ENCODE data around the gene SCUBE1. TPM values are rescaled to one million over a fixed set of nuclear protein-coding genes. Genes with fewer than 3 reads are reported as not detected.

Gene SCUBE1
- polyA plus RNA-seq, 1 of the 3 experiments (the other 2 are of a cell fraction), result 0.56 TPM

DNA sequence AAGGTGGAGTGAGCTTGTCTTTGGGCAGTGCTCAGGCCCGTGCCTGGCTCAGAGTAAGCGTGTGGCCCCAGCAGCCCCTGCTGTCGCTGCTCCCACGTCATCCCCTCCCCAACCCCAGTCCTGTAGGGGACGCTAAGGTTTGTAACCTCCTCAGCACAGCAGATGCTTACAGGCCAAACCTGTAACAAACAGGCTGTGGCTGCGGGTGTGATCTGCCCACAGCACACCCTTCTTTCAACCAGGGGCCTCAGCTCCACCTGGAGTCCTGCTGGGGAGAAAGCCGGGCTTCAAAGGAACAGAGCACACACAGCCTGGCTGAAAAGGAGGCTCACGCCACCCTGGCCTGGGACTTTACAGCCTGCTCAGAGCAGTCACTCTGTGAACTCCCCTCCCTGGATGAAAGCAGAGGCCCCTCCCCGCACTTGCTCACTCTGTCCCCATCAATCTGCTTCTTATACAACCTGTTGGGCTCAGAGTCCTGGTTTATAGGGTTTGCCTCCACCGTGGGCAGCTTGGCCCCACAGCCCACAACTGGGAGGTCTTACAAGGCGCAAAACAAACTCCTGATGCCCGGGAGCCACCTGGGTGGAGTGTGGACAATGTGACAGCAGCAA lies 54.3 kb downstream of the SCUBE1 start:
- H3K4me2 ChIP-seq, result no peak overlapping the region

DNA sequence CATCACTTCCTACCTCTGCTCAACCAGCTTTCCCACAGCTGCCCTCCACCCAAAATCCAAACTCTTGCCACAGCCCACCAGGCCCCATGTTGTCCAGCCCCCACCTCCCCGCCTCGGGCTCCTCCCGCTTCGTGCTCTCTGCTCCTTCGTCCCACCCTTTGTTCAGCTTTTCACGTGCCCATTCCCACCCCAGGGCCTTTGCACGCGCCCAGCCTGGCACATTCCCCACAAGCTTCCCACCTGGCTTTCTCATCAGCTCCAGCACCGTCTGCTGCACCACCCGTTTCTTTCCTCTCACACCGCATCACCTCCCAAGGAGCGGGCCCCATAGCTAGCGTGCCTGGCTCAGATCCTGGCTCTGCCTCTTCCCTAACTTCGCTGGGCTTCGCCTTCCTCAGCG lies 54.8 kb downstream of the SCUBE1 start:
- WGBS (ENCODE audit: low lambda C conversion rate), result 90% methylated on average over 14 of the region's 16 CpGs
- no peaks in the 10 kb centered on the region for H4K20me1 ChIP-seq (ENCODE audit: insufficient read depth)
- no peak overlapping the region for H3K4me3 ChIP-seq (ENCODE audit: low read depth in 2 of 2, low read length in 1 of 2)
- no peaks in the 10 kb centered on the region for H3K9me3 ChIP-seq
- H3K79me2 ChIP-seq (ENCODE audit: insufficient read depth), result no peaks in the 10 kb centered on the region
- peaks cover 0 to 83% of the 10 kb centered on the region in 2 experiments; a peak in 1 of 4 replicates for H3K4me1 ChIP-seq (ENCODE audit: control insufficient read depth in 1 of 2, insufficient read depth in 2 of 2, low read depth in 1 of 2, low read length in 1 of 2)
- no peaks in the 10 kb centered on the region for H3K9me2 ChIP-seq
- POLR2A ChIA-PET, result interaction anchor here (2.9 kb wide), 1 partner anchor 20 kb away, joined by 9 read pairs; no protein-coding TSS in a partner anchor
- DNase-seq, result no peak
- peak overlapping the region in 1 of 2 experiments; percentile 95; a peak in 2 of 4 replicates for H3K27ac ChIP-seq (ENCODE audit: low read depth in 2 of 2, low read length in 1 of 2)
- H3K36me3 ChIP-seq (replicated peaks in 1 of 2; ENCODE audit: control insufficient read depth in 1 of 2, insufficient read depth in 2 of 2, low read length in 1 of 2), result no peaks in the 10 kb centered on the region
- no peak overlapping the region for H3K4me2 ChIP-seq
- no peak overlapping the region for H3K9ac ChIP-seq
- no peaks in the 10 kb centered on the region for H3F3A ChIP-seq (replicated peaks; ENCODE audit: insufficient read depth)
- TF ChIP-seq SIN3A (IDR thresholded peaks at IDR 0.05; ENCODE audit: borderline replicate concordance, low read depth, low read length) (no peak), CHD2 (IDR thresholded peaks at IDR 0.05; ENCODE audit: low read length, partially characterized antibody) (no peak), GATA2 (CRISPR knock-in tag; IDR thresholded peaks at IDR 0.05) (no peak), NRF1 (IDR thresholded peaks at IDR 0.05; ENCODE audit: low read depth, low read length) (no peak), TAF1 (IDR thresholded peaks at IDR 0.05; ENCODE audit: borderline replicate concordance, low read depth, low read length) (no peak), EZH2phosphoT487 (IDR thresholded peaks at IDR 0.05; ENCODE audit: borderline replicate concordance, low read depth) (no peak), RAD21 (IDR thresholded peaks at IDR 0.05; ENCODE audit: low read length) (no peak), TEAD4 (IDR thresholded peaks at IDR 0.05; ENCODE audit: borderline replicate concordance, insufficient read depth) (no peak)
- TF ChIP-seq, protein P1, sequence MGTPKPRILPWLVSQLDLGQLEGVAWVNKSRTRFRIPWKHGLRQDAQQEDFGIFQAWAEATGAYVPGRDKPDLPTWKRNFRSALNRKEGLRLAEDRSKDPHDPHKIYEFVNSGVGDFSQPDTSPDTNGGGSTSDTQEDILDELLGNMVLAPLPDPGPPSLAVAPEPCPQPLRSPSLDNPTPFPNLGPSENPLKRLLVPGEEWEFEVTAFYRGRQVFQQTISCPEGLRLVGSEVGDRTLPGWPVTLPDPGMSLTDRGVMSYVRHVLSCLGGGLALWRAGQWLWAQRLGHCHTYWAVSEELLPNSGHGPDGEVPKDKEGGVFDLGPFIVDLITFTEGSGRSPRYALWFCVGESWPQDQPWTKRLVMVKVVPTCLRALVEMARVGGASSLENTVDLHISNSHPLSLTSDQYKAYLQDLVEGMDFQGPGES (IDR thresholded peaks at IDR 0.05; ENCODE audit: low read depth, low read length), result no peak
- TF ChIP-seq, protein P2, sequence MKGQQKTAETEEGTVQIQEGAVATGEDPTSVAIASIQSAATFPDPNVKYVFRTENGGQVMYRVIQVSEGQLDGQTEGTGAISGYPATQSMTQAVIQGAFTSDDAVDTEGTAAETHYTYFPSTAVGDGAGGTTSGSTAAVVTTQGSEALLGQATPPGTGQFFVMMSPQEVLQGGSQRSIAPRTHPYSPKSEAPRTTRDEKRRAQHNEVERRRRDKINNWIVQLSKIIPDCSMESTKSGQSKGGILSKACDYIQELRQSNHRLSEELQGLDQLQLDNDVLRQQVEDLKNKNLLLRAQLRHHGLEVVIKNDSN (IDR thresholded peaks at IDR 0.05; ENCODE audit: borderline replicate concordance, low read depth), result no peak
- TF ChIP-seq, protein P3, sequence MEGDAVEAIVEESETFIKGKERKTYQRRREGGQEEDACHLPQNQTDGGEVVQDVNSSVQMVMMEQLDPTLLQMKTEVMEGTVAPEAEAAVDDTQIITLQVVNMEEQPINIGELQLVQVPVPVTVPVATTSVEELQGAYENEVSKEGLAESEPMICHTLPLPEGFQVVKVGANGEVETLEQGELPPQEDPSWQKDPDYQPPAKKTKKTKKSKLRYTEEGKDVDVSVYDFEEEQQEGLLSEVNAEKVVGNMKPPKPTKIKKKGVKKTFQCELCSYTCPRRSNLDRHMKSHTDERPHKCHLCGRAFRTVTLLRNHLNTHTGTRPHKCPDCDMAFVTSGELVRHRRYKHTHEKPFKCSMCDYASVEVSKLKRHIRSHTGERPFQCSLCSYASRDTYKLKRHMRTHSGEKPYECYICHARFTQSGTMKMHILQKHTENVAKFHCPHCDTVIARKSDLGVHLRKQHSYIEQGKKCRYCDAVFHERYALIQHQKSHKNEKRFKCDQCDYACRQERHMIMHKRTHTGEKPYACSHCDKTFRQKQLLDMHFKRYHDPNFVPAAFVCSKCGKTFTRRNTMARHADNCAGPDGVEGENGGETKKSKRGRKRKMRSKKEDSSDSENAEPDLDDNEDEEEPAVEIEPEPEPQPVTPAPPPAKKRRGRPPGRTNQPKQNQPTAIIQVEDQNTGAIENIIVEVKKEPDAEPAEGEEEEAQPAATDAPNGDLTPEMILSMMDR (IDR thresholded peaks at IDR 0.05), result no peak
- no peaks in the 10 kb centered on the region for H3K27me3 ChIP-seq (ENCODE audit: insufficient read depth)
- CTCF ChIA-PET, result interaction anchor here (0.6 to 5.4 kb wide), 6 partner anchors 9 to 58 kb away, joined by 3 to 28 read pairs (median 6); no protein-coding TSS in a partner anchor
- H2AFZ ChIP-seq (ENCODE audit: low read depth), result no peak overlapping the region

More for the DNA sequence above, 54.3 kb downstream of the SCUBE1 start:
- no peak overlapping the region for H3K9ac ChIP-seq
- ChIA-PET CTCF (interaction anchor here (0.6 to 5.4 kb wide), 4 partner anchors 9 to 57 kb away, joined by 3 to 28 read pairs (median 15); no protein-coding TSS in a partner anchor), POLR2A (interaction anchor here (2.9 kb wide), 1 partner anchor 21 kb away, joined by 9 read pairs; no protein-coding TSS in a partner anchor)
- H4K20me1 ChIP-seq (ENCODE audit: insufficient read depth), result no peaks in the 10 kb centered on the region
- no peak for TF ChIP-seq RFX5 (IDR thresholded peaks at IDR 0.05; ENCODE audit: low read length)
- TF ChIP-seq SIN3A (IDR thresholded peaks at IDR 0.05; ENCODE audit: borderline replicate concordance, low read depth, low read length), result no peak
- no peak overlapping the region for H2AFZ ChIP-seq (ENCODE audit: low read depth)
- H3K9me2 ChIP-seq, result no peaks in the 10 kb centered on the region
- no peaks in the 10 kb centered on the region for H3K9me3 ChIP-seq
- no peak for DNase-seq
- no peaks in the 10 kb centered on the region for H3K27me3 ChIP-seq (ENCODE audit: insufficient read depth)
- H3K36me3 ChIP-seq (replicated peaks in 1 of 2; ENCODE audit: control insufficient read depth in 1 of 2, insufficient read depth in 2 of 2, low read length in 1 of 2), result no peaks in the 10 kb centered on the region
- H3K4me1 ChIP-seq (ENCODE audit: control insufficient read depth in 1 of 2, insufficient read depth in 2 of 2, low read depth in 1 of 2, low read length in 1 of 2), result peaks cover 0 to 88% of the 10 kb centered on the region in 2 experiments; a peak in 1 of 4 replicates
- peak overlapping the region in 1 of 2 experiments; percentile 95; a peak in 2 of 4 replicates for H3K27ac ChIP-seq (ENCODE audit: low read depth in 2 of 2, low read length in 1 of 2)
- H3K4me3 ChIP-seq (ENCODE audit: low read depth in 2 of 2, low read length in 1 of 2), result no peak overlapping the region
- WGBS (ENCODE audit: low lambda C conversion rate), result 70% methylated on average over 3 of the region's 12 CpGs
- no peaks in the 10 kb centered on the region for H3F3A ChIP-seq (replicated peaks; ENCODE audit: insufficient read depth)
- no peaks in the 10 kb centered on the region for H3K79me2 ChIP-seq (ENCODE audit: insufficient read depth)

All from SK-N-SH (cell line).